Esophagus muscularis mucosa (tissue), 4 donors: ENCODE measurements around the gene UNC45B.

Source experiments
- EP300 ChIP-seq: sonication (generic); formaldehyde crosslinking; IDR thresholded peaks from one replicate; pipeline ENCODE4 v1.6.1; 2017; ENCODE audit warnings: antibody characterized with exemption
- POLR2A ChIP-seq: fragments of 450-650 bp; IDR thresholded peaks from one replicate; pipeline ENCODE4 v1.6.1; 2017; ENCODE audit warnings: antibody characterized with exemption, moderate library complexity, mild to moderate bottlenecking, low read depth
- TF ChIP-seq, protein P1 (sequence below), 3 experiments: fragments of 200-600 bp in 2 of 3; fragments of 450-650 bp in 1 of 3; sonication (generic) in 2 of 3; IDR thresholded peaks; one replicate each; pipeline ENCODE4 v1.5.1; 2017 to 2019; ENCODE audit warnings: antibody characterized with exemption in 3 of 3, mild to moderate bottlenecking in 2 of 3, moderate library complexity in 1 of 3

DNA sequence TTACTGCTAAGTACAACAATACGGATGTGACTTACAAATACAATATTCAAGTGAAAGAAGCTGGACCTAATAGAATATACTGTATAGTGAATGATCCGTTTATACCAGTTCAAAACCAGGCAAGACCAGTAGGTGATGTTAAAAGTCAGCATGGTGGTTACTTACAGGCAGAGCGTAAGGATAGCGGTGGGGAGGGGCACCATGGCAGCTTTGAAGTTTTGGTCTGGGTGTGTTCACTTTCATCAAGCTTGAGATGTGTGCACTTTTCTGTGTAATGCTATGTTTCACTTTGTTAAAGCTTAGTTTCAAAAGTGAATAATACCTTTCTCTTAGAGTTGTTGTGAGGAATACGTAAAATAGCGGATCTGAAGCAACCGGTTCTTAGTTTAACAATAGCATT, 63.1 kb downstream of the UNC45B start:
- TF ChIP-seq POLR2A (no peak), EP300 (no peak)
- TF ChIP-seq, protein P1, sequence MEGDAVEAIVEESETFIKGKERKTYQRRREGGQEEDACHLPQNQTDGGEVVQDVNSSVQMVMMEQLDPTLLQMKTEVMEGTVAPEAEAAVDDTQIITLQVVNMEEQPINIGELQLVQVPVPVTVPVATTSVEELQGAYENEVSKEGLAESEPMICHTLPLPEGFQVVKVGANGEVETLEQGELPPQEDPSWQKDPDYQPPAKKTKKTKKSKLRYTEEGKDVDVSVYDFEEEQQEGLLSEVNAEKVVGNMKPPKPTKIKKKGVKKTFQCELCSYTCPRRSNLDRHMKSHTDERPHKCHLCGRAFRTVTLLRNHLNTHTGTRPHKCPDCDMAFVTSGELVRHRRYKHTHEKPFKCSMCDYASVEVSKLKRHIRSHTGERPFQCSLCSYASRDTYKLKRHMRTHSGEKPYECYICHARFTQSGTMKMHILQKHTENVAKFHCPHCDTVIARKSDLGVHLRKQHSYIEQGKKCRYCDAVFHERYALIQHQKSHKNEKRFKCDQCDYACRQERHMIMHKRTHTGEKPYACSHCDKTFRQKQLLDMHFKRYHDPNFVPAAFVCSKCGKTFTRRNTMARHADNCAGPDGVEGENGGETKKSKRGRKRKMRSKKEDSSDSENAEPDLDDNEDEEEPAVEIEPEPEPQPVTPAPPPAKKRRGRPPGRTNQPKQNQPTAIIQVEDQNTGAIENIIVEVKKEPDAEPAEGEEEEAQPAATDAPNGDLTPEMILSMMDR (IDR thresholded peaks at IDR 0.05), result no peak
